ENCODE data around the gene SDCBP2.
A peak's percentile ranks its signal among the peaks of the same experiment; 100 is the strongest.

The SDCBP2 gene

DNA sequence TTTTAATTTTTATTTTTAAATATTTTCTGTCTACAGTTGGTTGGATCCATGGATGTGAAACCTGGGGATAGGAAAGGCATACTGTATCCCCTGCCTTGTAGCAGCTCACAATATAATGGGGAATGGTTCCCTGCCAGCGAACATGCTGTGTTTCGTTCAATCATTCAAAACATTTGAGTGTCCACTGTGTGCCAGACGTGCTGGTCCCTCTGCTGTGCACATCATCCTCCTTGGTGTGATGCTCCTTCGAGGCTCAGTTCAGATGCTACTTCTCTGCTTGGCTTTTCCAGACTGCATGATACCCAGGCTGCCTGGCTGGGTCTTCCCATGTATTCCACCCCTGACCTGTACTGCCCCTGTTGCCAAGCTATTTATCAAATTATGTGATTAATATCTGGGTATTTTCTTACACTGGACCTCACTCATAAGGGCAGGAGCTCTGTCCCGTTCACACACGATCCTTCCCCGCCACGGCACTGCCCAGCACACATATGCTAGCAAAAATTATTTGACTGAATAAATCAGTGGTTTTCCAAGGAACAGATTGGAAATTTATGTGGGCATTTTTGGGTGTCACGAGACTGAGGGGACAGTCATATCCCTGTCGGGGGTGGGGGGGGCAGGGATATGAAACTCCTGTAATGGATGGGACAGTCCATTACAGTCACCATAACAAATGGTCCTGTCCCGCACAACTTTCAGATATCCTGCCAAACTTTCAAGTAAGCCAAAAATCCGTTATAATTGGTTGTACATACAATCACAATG is 4.9 kb downstream of the SDCBP2 start:
- Histone ChIP-seq H3K27ac (no peak overlapping the region), H3K27me3 (no peaks in the 10 kb centered on the region), H3K4me1 (peaks cover 0 to 33% (median 22%) of the 10 kb centered on the region in 4 donors), H3K36me3 (no peaks in the 10 kb centered on the region), H3K9me3 (no peaks in the 10 kb centered on the region), H3K4me3 (no peak overlapping the region)
- intact Hi-C loops (cut with DNase I; ENCODE audit: low total_unique reads), result loop anchor here (5.0 kb wide), 1 partner anchor 68 kb away; the partner anchor contains the start of gene FKBP1A
- DNase-seq, result peak in 1 of 2 donors; percentile 55
- TF ChIP-seq, protein P1, sequence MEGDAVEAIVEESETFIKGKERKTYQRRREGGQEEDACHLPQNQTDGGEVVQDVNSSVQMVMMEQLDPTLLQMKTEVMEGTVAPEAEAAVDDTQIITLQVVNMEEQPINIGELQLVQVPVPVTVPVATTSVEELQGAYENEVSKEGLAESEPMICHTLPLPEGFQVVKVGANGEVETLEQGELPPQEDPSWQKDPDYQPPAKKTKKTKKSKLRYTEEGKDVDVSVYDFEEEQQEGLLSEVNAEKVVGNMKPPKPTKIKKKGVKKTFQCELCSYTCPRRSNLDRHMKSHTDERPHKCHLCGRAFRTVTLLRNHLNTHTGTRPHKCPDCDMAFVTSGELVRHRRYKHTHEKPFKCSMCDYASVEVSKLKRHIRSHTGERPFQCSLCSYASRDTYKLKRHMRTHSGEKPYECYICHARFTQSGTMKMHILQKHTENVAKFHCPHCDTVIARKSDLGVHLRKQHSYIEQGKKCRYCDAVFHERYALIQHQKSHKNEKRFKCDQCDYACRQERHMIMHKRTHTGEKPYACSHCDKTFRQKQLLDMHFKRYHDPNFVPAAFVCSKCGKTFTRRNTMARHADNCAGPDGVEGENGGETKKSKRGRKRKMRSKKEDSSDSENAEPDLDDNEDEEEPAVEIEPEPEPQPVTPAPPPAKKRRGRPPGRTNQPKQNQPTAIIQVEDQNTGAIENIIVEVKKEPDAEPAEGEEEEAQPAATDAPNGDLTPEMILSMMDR (IDR thresholded peaks at IDR 0.05), result no peak

DNA sequence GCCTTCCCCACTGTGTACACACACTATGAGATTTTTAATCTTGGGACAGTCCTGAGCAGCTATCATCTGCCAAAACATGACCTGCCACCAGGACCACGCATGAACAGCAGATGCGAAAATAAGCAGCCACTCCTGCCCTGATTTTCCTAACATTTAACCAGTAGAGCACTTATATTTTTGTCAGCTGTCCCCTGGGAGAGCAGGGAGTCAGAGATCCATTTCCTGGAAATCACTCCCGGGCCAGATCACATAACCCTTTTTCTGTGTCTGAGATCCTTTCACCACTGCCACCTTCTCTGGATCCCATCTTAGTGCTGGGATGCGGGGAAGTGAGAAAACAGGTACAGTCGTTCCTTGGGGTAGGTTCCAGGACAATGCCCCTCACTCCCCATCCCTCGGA is 5.7 kb downstream of the SDCBP2 start:
- Histone ChIP-seq H3K4me3 (no peak overlapping the region), H3K27me3 (no peaks in the 10 kb centered on the region), H3K9me3 (no peaks in the 10 kb centered on the region), H3K4me1 (peaks cover 0 to 29% (median 20%) of the 10 kb centered on the region in 4 donors), H3K27ac (peak overlapping the region in 1 of 2 donors; percentile 48), H3K36me3 (no peaks in the 10 kb centered on the region)
- no peak for DNase-seq
- intact Hi-C loops (cut with DNase I; ENCODE audit: low total_unique reads), result loop anchor here (5.0 kb wide), 1 partner anchor 69 kb away; the partner anchor contains the start of gene FKBP1A
- TF ChIP-seq, protein P1 (IDR thresholded peaks at IDR 0.05), result no peak

GRCh38 chr20:1322511-1323245 is 6.3 kb downstream of the SDCBP2 start:
- TF ChIP-seq, protein P1 (IDR thresholded peaks at IDR 0.05), result no peak

DNA sequence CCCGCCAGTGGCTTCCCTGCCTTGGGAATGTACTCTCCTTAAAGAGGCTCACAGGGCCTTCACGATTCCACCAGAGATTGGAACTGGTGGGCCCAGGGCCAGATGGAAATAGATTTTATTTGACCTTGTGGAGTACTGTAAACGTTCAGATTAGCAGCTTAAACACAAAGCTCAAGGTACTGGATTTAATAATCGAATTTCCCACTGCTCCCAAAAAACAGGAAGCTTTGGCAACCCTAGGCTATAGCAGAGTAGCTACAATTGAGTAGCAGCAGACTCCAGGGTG is 7.3 kb downstream of the SDCBP2 start:
- Histone ChIP-seq H3K27me3 (no peaks in the 10 kb centered on the region), H3K4me1 (peaks cover 0 to 14% (median 11%) of the 10 kb centered on the region in 4 donors), H3K4me3 (no peak overlapping the region), H3K9me3 (no peaks in the 10 kb centered on the region), H3K27ac (no peak overlapping the region), H3K36me3 (no peaks in the 10 kb centered on the region)
- peak in 1 of 2 donors; percentile 1 for DNase-seq
- intact Hi-C loops (cut with DNase I; ENCODE audit: low total_unique reads), result loop anchor here (5.0 kb wide), 1 partner anchor 71 kb away; the partner anchor contains the start of gene FKBP1A
- TF ChIP-seq, protein P1 (IDR thresholded peaks at IDR 0.05), result no peak

More at GRCh38 chr20:1322511-1323245, 6.3 kb downstream of the SDCBP2 start:
- Histone ChIP-seq H3K27me3 (no peaks in the 10 kb centered on the region), H3K4me1 (peaks cover 0 to 23% (median 17%) of the 10 kb centered on the region in 4 donors), H3K27ac (peak overlapping the region in 1 of 2 donors; percentile 48), H3K4me3 (no peak overlapping the region), H3K9me3 (no peaks in the 10 kb centered on the region), H3K36me3 (no peaks in the 10 kb centered on the region)
- intact Hi-C loops (cut with DNase I; ENCODE audit: low total_unique reads), result loop anchor here (5.0 kb wide), 1 partner anchor 70 kb away; the partner anchor contains the start of gene FKBP1A
- DNase-seq, result peak in 1 of 2 donors; percentile 76

DNA sequence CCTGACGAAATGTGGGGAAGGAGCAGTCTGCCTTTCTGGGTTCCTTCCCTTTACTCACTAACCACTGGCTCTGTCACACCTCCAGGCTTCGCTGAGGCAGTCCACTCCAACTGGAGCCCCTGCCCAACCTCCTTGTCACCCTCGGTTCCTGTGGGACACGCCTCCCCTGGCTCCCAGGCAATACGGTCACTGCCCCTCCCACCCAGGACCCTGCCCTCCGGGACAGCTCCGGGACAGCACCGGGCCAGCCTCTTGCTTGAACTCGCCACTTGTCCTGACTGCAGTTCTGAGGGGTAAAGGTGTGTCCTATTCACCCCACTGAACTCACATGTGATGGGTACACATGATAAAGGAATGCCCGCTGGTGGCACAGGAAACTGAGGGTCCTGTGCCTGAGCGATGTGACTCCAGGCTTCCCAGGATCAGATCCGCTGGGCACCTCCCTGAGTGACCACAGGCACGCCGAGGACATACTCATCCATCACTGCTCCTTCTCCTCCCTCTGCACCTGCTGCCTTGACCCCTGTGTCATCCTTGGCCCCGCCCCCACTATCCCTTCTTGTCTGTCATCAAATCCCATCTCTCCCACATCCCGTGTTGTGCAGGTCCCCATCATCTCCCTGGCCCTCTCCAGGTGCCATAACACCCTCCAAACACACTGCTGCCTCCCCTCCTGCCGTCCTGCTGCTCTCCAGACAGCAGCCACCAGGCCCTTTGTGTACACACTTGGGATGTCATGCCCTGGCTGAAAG is 7.9 kb downstream of the SDCBP2 start:
- no peak overlapping the region for H3K27ac ChIP-seq
- H3K27me3 ChIP-seq, result no peaks in the 10 kb centered on the region
- peak in 1 of 2 donors; percentile 55 for DNase-seq
- no peaks in the 10 kb centered on the region for H3K36me3 ChIP-seq
- H3K4me1 ChIP-seq, result peaks cover 0 to 9% (median 6%) of the 10 kb centered on the region in 4 donors
- intact Hi-C loops (cut with DNase I; ENCODE audit: low total_unique reads), result loop anchor here (5.0 kb wide), 1 partner anchor 71 kb away; the partner anchor contains the start of gene FKBP1A
- no peaks in the 10 kb centered on the region for H3K9me3 ChIP-seq
- H3K4me3 ChIP-seq, result no peak overlapping the region
- TF ChIP-seq, protein P1 (IDR thresholded peaks at IDR 0.05), result no peak

Measured in tibial artery (tissue), 4 donors.